Endodermal cell (in vitro differentiated cells): ENCODE results near the gene FCAR. TPM values are rescaled to one million over a fixed set of nuclear protein-coding genes. Genes with fewer than 3 reads are reported as not detected.
"Not testable (repeated sequence)": the region's sequence is repeated elsewhere in the genome, so short reads cannot be mapped to it uniquely, and the experiment has no call there.

Experiments
- DNase-seq: peaks from one replicate; pipeline ENCODE4 v3.0.0-alpha.2; 2017
- H3K27ac ChIP-seq: 2 replicates; pipeline ENCODE4 v1.5.1; 2013; ENCODE audit warnings: mild to moderate bottlenecking, low read depth, low read length, moderate library complexity
- H3K27me3 ChIP-seq: 2 replicates; pipeline ENCODE4 v1.6.1; 2013; ENCODE audit warnings: mild to moderate bottlenecking, low read length, moderate library complexity; ENCODE audit not compliant: insufficient read depth, control insufficient read depth, poor library complexity, severe bottlenecking
- H3K36me3 ChIP-seq: 2 replicates; pipeline ENCODE4 v1.7.0; 2013; ENCODE audit warnings: mild to moderate bottlenecking, low read length, moderate library complexity; ENCODE audit not compliant: control insufficient read depth, insufficient read depth
- H3K4me1 ChIP-seq: one replicate; pipeline ENCODE4 v1.7.0; 2013; ENCODE audit warnings: low read length; ENCODE audit not compliant: control insufficient read depth, insufficient read depth
- H3K4me3 ChIP-seq: 2 replicates; pipeline ENCODE4 v1.5.1; 2013; ENCODE audit warnings: mild to moderate bottlenecking, low read length, moderate library complexity
- H3K9ac ChIP-seq: 2 replicates; pipeline ENCODE4 v1.6.1; 2013; ENCODE audit warnings: mild to moderate bottlenecking, low read length, moderate library complexity; ENCODE audit not compliant: poor library complexity, severe bottlenecking; ENCODE audit errors: extremely low read depth
- H3K9me3 ChIP-seq: 2 replicates; pipeline ENCODE4 v1.6.1; 2013; ENCODE audit warnings: mild to moderate bottlenecking, low read length, moderate library complexity; ENCODE audit not compliant: control insufficient read depth
- H3K27ac Mint-ChIP-seq: 2 replicates; pipeline ENCODE4 v1.8.0; 2020; ENCODE audit warnings: mixed read lengths
- H3K27me3 Mint-ChIP-seq: 2 replicates; pipeline ENCODE4 v1.8.0; 2021; ENCODE audit warnings: mild to moderate bottlenecking, mixed read lengths; ENCODE audit not compliant: insufficient read depth
- H3K36me3 Mint-ChIP-seq: 2 replicates; pipeline ENCODE4 v1.8.0; 2020; ENCODE audit warnings: low read depth, mixed read lengths
- H3K4me1 Mint-ChIP-seq: 2 replicates; pipeline ENCODE4 v1.8.0; 2020; ENCODE audit warnings: mixed read lengths
- H3K4me3 Mint-ChIP-seq: 2 replicates; pipeline ENCODE4 v1.8.0; 2020; ENCODE audit warnings: mild to moderate bottlenecking, moderate library complexity, mixed read lengths
- H3K9me3 Mint-ChIP-seq: 2 replicates; pipeline ENCODE4 v1.8.0; 2020; ENCODE audit warnings: mild to moderate bottlenecking, mixed read lengths
- CTCF ChIP-seq: fragments of 200-600 bp; sonication (generic); conservative IDR thresholded peaks from 2 replicates; pipeline ENCODE4 v1.5.0; 2021; ENCODE audit warnings: antibody characterized with exemption, mild to moderate bottlenecking
- WGBS, 2 experiments: methylation state at CpG; one replicate each; pipeline versions ENCODE4 v1.1.5 to v1.1.7; 2013; ENCODE audit warnings: missing lambda C conversion rate in 2 of 2, mixed read lengths in 1 of 2; ENCODE audit not compliant: insufficient coverage in 1 of 2, insufficient read length in 1 of 2; 5-methylcytosine and 5-hydroxymethylcytosine counted together
- total RNA-seq, 2 donors: library from RNA; stranded (reverse); fragmentation: NEBNext Ultra II Directional in 1 of 2; extraction: Animal tissue kit (Norgen Biotek cat#: 25700) in 1 of 2; gene quantifications; 2 replicates in 1 of 2; 3 replicates in 1 of 2; pipeline ENCODE4 v1.2.1, GENCODE V29; 2021

FCAR gene
- total RNA-seq, 2 donors from 2014 or later = not detected

DNA sequence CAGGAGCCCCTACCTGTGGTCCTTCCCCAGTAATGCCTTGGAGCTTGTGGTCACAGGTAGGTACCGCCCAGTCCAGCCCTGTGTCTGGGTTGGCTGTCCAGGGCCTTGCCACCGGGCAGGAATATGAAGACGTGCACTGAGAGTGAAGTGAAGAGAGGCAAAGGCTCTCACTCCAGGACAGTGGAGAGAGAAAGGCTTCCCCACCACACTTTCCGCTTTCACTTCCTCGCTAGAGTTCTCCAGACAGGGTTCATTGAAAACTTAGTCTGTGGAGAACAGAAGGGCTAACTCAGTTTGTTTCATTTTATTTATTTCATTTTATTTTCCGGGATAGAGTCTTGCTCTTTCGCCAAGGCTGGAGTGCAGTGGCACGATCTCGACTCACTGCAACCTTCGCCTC lies 14.2 kb downstream of the FCAR start:
- no peak overlapping the region for H3K9ac ChIP-seq
- H3K4me3 Mint-ChIP-seq = no peak overlapping the region
- 94 to 96% methylated on average over 10 of the region's 10 CpGs for WGBS, 2 experiments

GRCh38 chr19:54889566-54889965 lies 15.5 kb downstream of the FCAR start:
- Histone ChIP-seq H3K4me1 (no peaks in the 10 kb centered on the region), H3K4me3 (no peak overlapping the region), H3K9ac (no peak overlapping the region), H3K9me3 (no peaks in the 10 kb centered on the region), H3K27ac (no peak overlapping the region), H3K27me3 (no peaks in the 10 kb centered on the region), H3K36me3 (no peaks in the 10 kb centered on the region)
- H3K36me3 Mint-ChIP-seq = no peaks in the 10 kb centered on the region
- H3K4me1 Mint-ChIP-seq = peaks cover 18% of the 10 kb centered on the region
- WGBS, 2 experiments = 95% methylated on average over 9 to 11 of the region's 11 CpGs
- peaks cover 2% of the 10 kb centered on the region for H3K27me3 Mint-ChIP-seq
- no peak for TF ChIP-seq CTCF
- DNase-seq = no peak
- no peaks in the 10 kb centered on the region for H3K9me3 Mint-ChIP-seq
- no peak overlapping the region for H3K27ac Mint-ChIP-seq
- no peak overlapping the region for H3K4me3 Mint-ChIP-seq

More for the DNA sequence above, 14.2 kb downstream of the FCAR start:
- H3K9me3 Mint-ChIP-seq = no peaks in the 10 kb centered on the region
- Histone ChIP-seq H3K9me3 (no peaks in the 10 kb centered on the region), H3K4me3 (no peak overlapping the region), H3K4me1 (no peaks in the 10 kb centered on the region), H3K36me3 (no peaks in the 10 kb centered on the region), H3K27ac (no peak overlapping the region), H3K27me3 (no peaks in the 10 kb centered on the region)
- H3K27me3 Mint-ChIP-seq = peaks cover 2% of the 10 kb centered on the region
- peaks cover 13% of the 10 kb centered on the region for H3K4me1 Mint-ChIP-seq
- DNase-seq = no peak
- no peaks in the 10 kb centered on the region for H3K36me3 Mint-ChIP-seq
- H3K27ac Mint-ChIP-seq = no peak overlapping the region
- TF ChIP-seq CTCF = no peak

GRCh38 chr19:54893406-54893805 lies 19.4 kb downstream of the FCAR start:
- H3K9ac ChIP-seq = peak overlapping the region; percentile 95
- no peaks in the 10 kb centered on the region for H3K9me3 Mint-ChIP-seq
- H3K27me3 Mint-ChIP-seq = peaks cover 2% of the 10 kb centered on the region
- no peaks in the 10 kb centered on the region for H3K36me3 Mint-ChIP-seq
- no peaks in the 10 kb centered on the region for H3K36me3 ChIP-seq
- peaks cover 50% of the 10 kb centered on the region for H3K4me1 Mint-ChIP-seq
- H3K4me3 Mint-ChIP-seq = peak overlapping the region; percentile 85
- no peaks in the 10 kb centered on the region for H3K9me3 ChIP-seq
- no peaks in the 10 kb centered on the region for H3K27me3 ChIP-seq
- peak overlapping the region; percentile 84 for H3K4me3 ChIP-seq
- no peak for TF ChIP-seq CTCF
- no peaks in the 10 kb centered on the region for H3K4me1 ChIP-seq
- whole genome bisulfite sequencing, 2 experiments = 30 to 55% methylated on average over 7 of the region's 7 CpGs
- peak overlapping the region; percentile 98 for H3K27ac Mint-ChIP-seq
- DNase-seq = peak; percentile 96
- H3K27ac ChIP-seq = peak overlapping the region; percentile 77

DNA sequence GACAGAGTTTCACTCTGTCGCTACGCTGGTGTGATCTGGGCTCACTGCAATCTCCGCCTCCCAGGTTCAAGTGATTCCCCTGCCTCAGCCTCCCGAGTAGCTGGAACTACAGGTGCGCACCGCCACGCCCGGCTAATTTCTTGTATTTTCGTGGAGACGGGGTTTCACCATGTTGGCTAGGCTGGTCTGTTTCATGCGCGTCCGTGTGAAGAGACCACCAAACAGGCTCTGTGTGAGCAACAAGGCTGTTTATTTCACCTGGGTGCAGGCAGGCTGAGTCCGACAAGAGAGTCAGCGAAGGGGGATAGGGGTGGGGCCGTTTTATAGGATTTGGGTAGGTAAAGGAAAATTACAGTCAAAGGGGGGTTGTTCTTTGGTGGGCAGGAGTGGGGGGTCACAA lies 20.1 kb downstream of the FCAR start:
- H3K36me3 Mint-ChIP-seq, H3K27me3 Mint-ChIP-seq, H3K27me3 ChIP-seq, H3K9me3 ChIP-seq, H3K27ac ChIP-seq, H3K36me3 ChIP-seq, H3K9me3 Mint-ChIP-seq, H3K4me1 ChIP-seq: not testable (repeated sequence)
- H3K4me3 Mint-ChIP-seq = peak overlapping the region; percentile 85
- peak; percentile 59 for DNase-seq
- Histone ChIP-seq H3K9ac (peak overlapping the region; percentile 95), H3K4me3 (peak overlapping the region; percentile 84)
- H3K27ac Mint-ChIP-seq = peak overlapping the region; percentile 98
- H3K4me1 Mint-ChIP-seq = peaks cover 57% of the 10 kb centered on the region
- 67 to 93% methylated on average over 14 to 16 of the region's 16 CpGs for WGBS, 2 experiments
